Smooth muscle cell (in vitro differentiated cells): ENCODE measurements around the gene DOCK10. TPM values are rescaled to one million over a fixed set of nuclear protein-coding genes. Genes with fewer than 3 reads are reported as not detected.
"Not testable (repeated sequence)": the region's sequence is repeated elsewhere in the genome, so short reads cannot be mapped to it uniquely, and the experiment has no call there.

Experiments
- DNase-seq: peaks from one replicate; lab custom pipeline; 2025; ENCODE audit not compliant: unreplicated experiment; lab: John Stamatoyannopoulos, UW
- H2AFZ ChIP-seq: fragments of 200-600 bp; sonication (generic); 2 replicates; pipeline ENCODE4 v1.6.0; 2016; ENCODE audit warnings: antibody characterized with exemption, low read depth, mild to moderate bottlenecking
- H3F3A ChIP-seq: fragments of 200-600 bp; sonication (generic); 2 replicates; pipeline ENCODE4 v1.6.0; 2017; ENCODE audit warnings: antibody characterized with exemption, low read depth
- H3K27ac ChIP-seq: fragments of 200-600 bp; sonication (generic); 2 replicates; pipeline ENCODE4 v1.5.1; 2016; ENCODE audit warnings: low read depth, mild to moderate bottlenecking
- H3K27me3 ChIP-seq: fragments of 200-600 bp; sonication (generic); 2 replicates; pipeline ENCODE4 v1.6.1; 2016; ENCODE audit warnings: low read depth, mild to moderate bottlenecking
- H3K36me3 ChIP-seq: fragments of 200-600 bp; sonication (generic); 2 replicates; pipeline ENCODE4 v1.5.1; 2016; ENCODE audit warnings: low read depth
- H3K4me1 ChIP-seq: fragments of 200-600 bp; sonication (generic); 2 replicates; pipeline ENCODE4 v1.5.1; 2016; ENCODE audit warnings: low read depth
- H3K4me2 ChIP-seq: fragments of 200-600 bp; sonication (generic); 2 replicates; pipeline ENCODE4 v1.6.0; 2016; ENCODE audit warnings: mild to moderate bottlenecking
- H3K4me3 ChIP-seq: fragments of 200-600 bp; sonication (generic); 2 replicates; pipeline ENCODE4 v1.5.1; 2016; ENCODE audit warnings: mild to moderate bottlenecking
- H3K79me2 ChIP-seq: fragments of 200-600 bp; sonication (generic); 2 replicates; pipeline ENCODE4 v1.6.0; 2016; ENCODE audit warnings: low read depth, mild to moderate bottlenecking
- H3K9ac ChIP-seq: fragments of 200-600 bp; sonication (generic); 2 replicates; pipeline ENCODE4 v1.6.0; 2016; ENCODE audit warnings: low read depth
- H3K9me3 ChIP-seq: fragments of 200-600 bp; sonication (generic); replicated peaks from 2 replicates; pipeline ENCODE4 v1.5.1; 2016; ENCODE audit warnings: low read depth
- H4K20me1 ChIP-seq: fragments of 200-600 bp; sonication (generic); 2 replicates; pipeline ENCODE4 v1.6.0; 2016; ENCODE audit warnings: low read depth
- CTCF ChIP-seq: fragments of 200-600 bp; sonication (generic); IDR thresholded peaks from 2 replicates; pipeline ENCODE4 v1.5.1; 2017; ENCODE audit warnings: borderline replicate concordance, mild to moderate bottlenecking, antibody characterized with exemption; ENCODE audit not compliant: insufficient read depth, poor library complexity, severe bottlenecking
- WGBS: methylation state at CpG from one replicate; pipeline ENCODE4 v1.1.7; 2016; ENCODE audit warnings: low lambda C conversion rate; 5-methylcytosine and 5-hydroxymethylcytosine counted together
- polyA plus RNA-seq: library from polyadenylated mRNA; unstranded; fragments of >200 nt; fragmentation: Nextera tagmentation; extraction: Ambion mirVana; gene quantifications from 2 replicates; pipeline ENCODE4 v1.2.1, GENCODE V29; 2016
- total RNA-seq: library from RNA; depleted of rRNA; stranded (reverse); fragments of >200 nt; gene quantifications from 2 replicates; pipeline ENCODE4 v1.2.3, GENCODE V29; 2014

Gene DOCK10
- total and polyA plus RNA-seq, 2 experiments from 2014 or later, result 0.04 TPM; not detected in 1

- H4K20me1 ChIP-seq, result no peaks in the 10 kb centered on the region
- H3K4me2 ChIP-seq, result no peak overlapping the region
- no peaks in the 10 kb centered on the region for H3K36me3 ChIP-seq
- 95% methylated on average over 8 of the region's 8 CpGs for WGBS
- H3K79me2 ChIP-seq, result no peaks in the 10 kb centered on the region
- no peaks in the 10 kb centered on the region for H3K9me3 ChIP-seq
- no peak overlapping the region for H3K27ac ChIP-seq
- H2AFZ ChIP-seq, result no peak overlapping the region
- H3K27me3 ChIP-seq, result no peaks in the 10 kb centered on the region
- DNase-seq, result no peak
- TF ChIP-seq CTCF, result no peak
- H3K4me1 ChIP-seq, result no peaks in the 10 kb centered on the region
- no peaks in the 10 kb centered on the region for H3F3A ChIP-seq
- H3K9ac ChIP-seq, result no peak overlapping the region
- H3K4me3 ChIP-seq, result no peak overlapping the region
Measured at GRCh38 chr2:224919472-224920110, 122.7 kb downstream of the DOCK10 start.

GRCh38 chr2:224918626-224919471 lies 123.4 kb downstream of the DOCK10 start:
- Histone ChIP-seq H3K27me3 (no peaks in the 10 kb centered on the region), H2AFZ (no peak overlapping the region), H3K79me2 (no peaks in the 10 kb centered on the region), H4K20me1 (no peaks in the 10 kb centered on the region), H3K27ac (no peak overlapping the region), H3K36me3 (no peaks in the 10 kb centered on the region), H3K9ac (no peak overlapping the region), H3K4me3 (no peak overlapping the region), H3F3A (no peaks in the 10 kb centered on the region), H3K4me1 (no peaks in the 10 kb centered on the region), H3K4me2 (no peak overlapping the region), H3K9me3 (no peaks in the 10 kb centered on the region)
- TF ChIP-seq CTCF, result no peak
- no peak for DNase-seq
- WGBS, result 96% methylated on average over 4 of the region's 4 CpGs

- not testable (repeated sequence) for H3K27ac ChIP-seq, H3K79me2 ChIP-seq, H3K4me3 ChIP-seq, H3K36me3 ChIP-seq, H4K20me1 ChIP-seq, H3F3A ChIP-seq, H2AFZ ChIP-seq, H3K4me1 ChIP-seq, H3K9ac ChIP-seq, H3K9me3 ChIP-seq, H3K4me2 ChIP-seq, DNase-seq, H3K27me3 ChIP-seq
- WGBS, result 97% methylated on average over 5 of the region's 5 CpGs
Measured at GRCh38 chr2:224917246-224917645, 125.0 kb downstream of the DOCK10 start.

GRCh38 chr2:224915136-224915535 lies 127.1 kb downstream of the DOCK10 start:
- no peak for DNase-seq
- H3F3A ChIP-seq, result no peaks in the 10 kb centered on the region
- no peaks in the 10 kb centered on the region for H3K36me3 ChIP-seq
- H3K4me1 ChIP-seq, result peaks cover 2% of the 10 kb centered on the region
- H3K27me3 ChIP-seq, result no peaks in the 10 kb centered on the region
- H3K4me3 ChIP-seq, result no peak overlapping the region
- no peak overlapping the region for H3K27ac ChIP-seq
- H3K9ac ChIP-seq, result no peak overlapping the region
- no peaks in the 10 kb centered on the region for H3K79me2 ChIP-seq
- H3K9me3 ChIP-seq, result no peaks in the 10 kb centered on the region
- H4K20me1 ChIP-seq, result no peaks in the 10 kb centered on the region
- no peak overlapping the region for H2AFZ ChIP-seq
- 93% methylated on average over 1 of the region's 1 CpG for WGBS
- no peak for TF ChIP-seq CTCF
- H3K4me2 ChIP-seq, result no peak overlapping the region
